GM12892 (cell line): Measurements from ENCODE around the gene RFXANK.

Source experiments
- POLR2A ChIP-seq: IDR thresholded peaks from 2 replicates; pipeline ENCODE4 v1.6.1; 2011; ENCODE audit warnings: low read depth, low read length, control low read depth
- POLR2AphosphoS5 ChIP-seq: IDR thresholded peaks from 2 replicates; pipeline ENCODE4 v1.6.1; 2011; ENCODE audit warnings: low read depth, low read length, control low read depth

GRCh38 chr19:19240476-19240875, 48.4 kb downstream of the RFXANK start:
- TF ChIP-seq POLR2A (no peak), POLR2AphosphoS5 (no peak)
